Measurements from ENCODE around the gene DACH1.

DACH1 gene

GRCh38 chr13:71522941-71523526, 344.0 kb downstream of the DACH1 start:
- no peak for DNase-seq (ENCODE audit: low read depth)
- no peak for TF ChIP-seq CTCF (IDR thresholded peaks at IDR 0.05; ENCODE audit: low read length, missing control alignments)
- H3K4me3 ChIP-seq (replicated peaks; ENCODE audit: low read depth, low read length) = no peak overlapping the region

GRCh38 chr13:71517004-71517403, 350.0 kb downstream of the DACH1 start:
- TF ChIP-seq CTCF (IDR thresholded peaks at IDR 0.05; ENCODE audit: low read length, missing control alignments) = no peak
- no peak overlapping the region for H3K4me3 ChIP-seq (replicated peaks; ENCODE audit: low read depth, low read length)
- no peak for DNase-seq (ENCODE audit: low read depth)

- no peak for DNase-seq (ENCODE audit: low read depth)
Measured at GRCh38 chr13:71516521-71516920, 350.5 kb downstream of the DACH1 start.

GRCh38 chr13:71515744-71516038, 351.3 kb downstream of the DACH1 start:
- H3K4me3 ChIP-seq (replicated peaks; ENCODE audit: low read depth, low read length) = no peak overlapping the region
- no peak for TF ChIP-seq CTCF (IDR thresholded peaks at IDR 0.05; ENCODE audit: low read length, missing control alignments)
- no peak for DNase-seq (ENCODE audit: low read depth)

More at GRCh38 chr13:71516521-71516920, 350.5 kb downstream of the DACH1 start:
- TF ChIP-seq CTCF (IDR thresholded peaks at IDR 0.05; ENCODE audit: low read length, missing control alignments) = no peak
- no peak overlapping the region for H3K4me3 ChIP-seq (replicated peaks; ENCODE audit: low read depth, low read length)

- H3K4me3 ChIP-seq (replicated peaks; ENCODE audit: low read depth, low read length) = no peak overlapping the region
- no peak for TF ChIP-seq CTCF (IDR thresholded peaks at IDR 0.05; ENCODE audit: low read length, missing control alignments)
Measured at GRCh38 chr13:71514900-71515743, 351.9 kb downstream of the DACH1 start.

GRCh38 chr13:71513411-71514033, 353.5 kb downstream of the DACH1 start:
- no peak overlapping the region for H3K4me3 ChIP-seq (replicated peaks; ENCODE audit: low read depth, low read length)
- no peak for DNase-seq (ENCODE audit: low read depth)
- no peak for TF ChIP-seq CTCF (IDR thresholded peaks at IDR 0.05; ENCODE audit: low read length, missing control alignments)

More at GRCh38 chr13:71514900-71515743, 351.9 kb downstream of the DACH1 start:
- DNase-seq (ENCODE audit: low read depth) = no peak

Measured in fibroblast of pulmonary artery (primary cell).